Measurements from ENCODE around the gene AUTS2. TPM values are rescaled to one million over a fixed set of nuclear protein-coding genes. Genes with fewer than 3 reads are reported as not detected.

The AUTS2 gene
- total and polyA plus RNA-seq, 9 of the 15 experiments (the other 6 are each of a cell fraction or from before 2014, with no cell fraction given): 0.58 TPM; not detected in 8

GRCh38 chr7:70487428-70487827 is 889.2 kb downstream of the AUTS2 start:
- ATAC-seq (no peak), DNase-seq (ENCODE audit: extremely low read depth in 1 of 4, low spot score in 3 of 4) (no peak), FAIRE-seq (no peak)
- POLR2A ChIA-PET: no interaction called here
- Histone ChIP-seq H3K9me3 (replicated peaks; ENCODE audit: control insufficient read depth, insufficient read depth, low read depth, low read length) (no peaks in the 10 kb centered on the region), H3K27me3 (ENCODE audit: control insufficient read depth in 2 of 2, insufficient read depth in 2 of 2, low read length in 2 of 2) (peaks cover 7 to 16% of the 10 kb centered on the region in 2 experiments; a peak in 4 of 5 replicates), H3K27ac (ENCODE audit: extremely low read depth, low read depth, low read length) (no peak overlapping the region), H3K9me1 (ENCODE audit: control insufficient read depth, insufficient read depth, low read length) (no peaks in the 10 kb centered on the region), H3K79me2 (ENCODE audit: control insufficient read depth, insufficient read depth, low read length) (no peaks in the 10 kb centered on the region), H2AFZ (ENCODE audit: low read depth, low read length) (no peak overlapping the region), H3K4me2 (ENCODE audit: insufficient read depth, low read length) (no peak overlapping the region), H3K36me3 (ENCODE audit: control insufficient read depth, insufficient read depth, low read length) (no peaks in the 10 kb centered on the region), H3K4me1 (replicated peaks in 1 of 2; ENCODE audit: control insufficient read depth in 2 of 2, insufficient read depth in 2 of 2, low read length in 2 of 2) (no peaks in the 10 kb centered on the region), H3K4me3 (no peak overlapping the region), H3K9ac (ENCODE audit: insufficient read depth in 1 of 2, low read depth in 2 of 2, low read length in 2 of 2) (no peak overlapping the region), H4K20me1 (replicated peaks; ENCODE audit: control insufficient read depth, insufficient read depth, low read length) (peaks cover 4% of the 10 kb centered on the region; the same call in 1 of the 2 replicates)
- CTCF ChIA-PET (ENCODE audit: low intra/inter-chr PET ratio): no interaction called here
- TF ChIP-seq NR2C1 (IDR thresholded peaks at IDR 0.05) (no peak), NR2C1 (tag; IDR thresholded peaks at IDR 0.05) (no peak), RBM14 (IDR thresholded peaks at IDR 0.05; ENCODE audit: borderline replicate concordance, insufficient read depth, low read depth, low read length) (no peak), POLR2A (conservative IDR thresholded peaks at IDR 0.05) (no peak), GTF2F1 (IDR thresholded peaks at IDR 0.05; ENCODE audit: low read depth, low read length) (no peak), ZSCAN29 (IDR thresholded peaks at IDR 0.05) (no peak), ZNF436 (CRISPR knock-in tag; IDR thresholded peaks at IDR 0.05) (no peak), ZNF146 (CRISPR knock-in tag; IDR thresholded peaks at IDR 0.05; ENCODE audit: unreplicated experiment) (no peak), ELF2 (CRISPR knock-in tag; IDR thresholded peaks at IDR 0.05) (no peak), SMARCA5 (IDR thresholded peaks at IDR 0.05) (no peak), SREBF2 (CRISPR knock-in tag; IDR thresholded peaks at IDR 0.05) (no peak), IRF9 (tag; IDR thresholded peaks at IDR 0.05) (no peak), STAT5B (CRISPR knock-in tag; IDR thresholded peaks at IDR 0.05) (no peak), BMI1 (IDR thresholded peaks at IDR 0.05; ENCODE audit: low read length) (no peak), ETS2 (tag; IDR thresholded peaks at IDR 0.05; ENCODE audit: borderline replicate concordance, poor library complexity, severe bottlenecking) (no peak), PRMT5 (CRISPR knock-in tag; IDR thresholded peaks at IDR 0.05) (no peak), HOMEZ (CRISPR knock-in tag; IDR thresholded peaks at IDR 0.05) (no peak)
- in situ Hi-C loops (cut with MboI) (no loop called here), intact Hi-C loops (cut with micrococcal nuclease) (no loop called here)
- 2% methylated on average over 10 of the region's 10 CpGs for WGBS (ENCODE audit: insufficient coverage, low coverage, missing lambda C conversion rate)
- BruUV-seq (replicated peaks): no TSS peak
